ENCODE data around the gene ZMYND11.
"Not testable (repeated sequence)": the region's sequence is repeated elsewhere in the genome, so short reads cannot be mapped to it uniquely, and the experiment has no call there.

DNA sequence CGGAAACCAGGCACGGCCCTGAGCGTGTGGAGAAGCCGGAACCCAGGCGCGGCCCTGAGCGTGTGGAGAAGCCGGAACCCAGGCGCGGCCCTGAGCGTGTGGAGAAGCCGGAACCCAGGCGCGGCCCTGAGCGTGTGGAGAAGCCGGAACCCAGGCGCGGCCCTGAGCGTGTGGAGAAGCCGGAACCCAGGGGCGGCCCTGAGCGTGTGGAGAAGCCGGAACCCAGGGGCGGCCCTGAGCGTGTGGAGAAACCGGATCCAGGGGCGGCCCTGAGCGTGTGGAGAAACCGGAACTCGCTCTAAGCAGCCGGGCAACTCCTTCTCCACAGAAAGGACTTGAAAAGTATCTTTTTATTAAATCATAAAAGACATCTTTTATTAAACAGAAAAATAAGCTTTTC lies 165.3 kb downstream of the ZMYND11 start:
- TF ChIP-seq, protein P1, sequence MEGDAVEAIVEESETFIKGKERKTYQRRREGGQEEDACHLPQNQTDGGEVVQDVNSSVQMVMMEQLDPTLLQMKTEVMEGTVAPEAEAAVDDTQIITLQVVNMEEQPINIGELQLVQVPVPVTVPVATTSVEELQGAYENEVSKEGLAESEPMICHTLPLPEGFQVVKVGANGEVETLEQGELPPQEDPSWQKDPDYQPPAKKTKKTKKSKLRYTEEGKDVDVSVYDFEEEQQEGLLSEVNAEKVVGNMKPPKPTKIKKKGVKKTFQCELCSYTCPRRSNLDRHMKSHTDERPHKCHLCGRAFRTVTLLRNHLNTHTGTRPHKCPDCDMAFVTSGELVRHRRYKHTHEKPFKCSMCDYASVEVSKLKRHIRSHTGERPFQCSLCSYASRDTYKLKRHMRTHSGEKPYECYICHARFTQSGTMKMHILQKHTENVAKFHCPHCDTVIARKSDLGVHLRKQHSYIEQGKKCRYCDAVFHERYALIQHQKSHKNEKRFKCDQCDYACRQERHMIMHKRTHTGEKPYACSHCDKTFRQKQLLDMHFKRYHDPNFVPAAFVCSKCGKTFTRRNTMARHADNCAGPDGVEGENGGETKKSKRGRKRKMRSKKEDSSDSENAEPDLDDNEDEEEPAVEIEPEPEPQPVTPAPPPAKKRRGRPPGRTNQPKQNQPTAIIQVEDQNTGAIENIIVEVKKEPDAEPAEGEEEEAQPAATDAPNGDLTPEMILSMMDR (IDR thresholded peaks at IDR 0.05) = not testable (repeated sequence)
- TF ChIP-seq POLR2A (IDR thresholded peaks at IDR 0.05) = not testable (repeated sequence)

All from stomach (tissue), 4 donors.